ENCODE measurements around the gene HIBADH.
"Not testable (repeated sequence)": the region's sequence is repeated elsewhere in the genome, so short reads cannot be mapped to it uniquely, and the experiment has no call there.

HIBADH gene

GRCh38 chr7:27514861-27515260 lies 147.8 kb downstream of the HIBADH start:
- no peak overlapping the region for H3K4me3 ChIP-seq (ENCODE audit: low read length)
- no peak for TF ChIP-seq CTCF (conservative IDR thresholded peaks at IDR 0.05; ENCODE audit: low read length)
- no peak for DNase-seq (ENCODE audit: low read depth)

- H3K4me3 ChIP-seq (ENCODE audit: low read length) = no peak overlapping the region
- DNase-seq (ENCODE audit: low read depth) = no peak
Observed at GRCh38 chr7:27513885-27514284, 148.8 kb downstream of the HIBADH start.

GRCh38 chr7:27511370-27511769 lies 151.3 kb downstream of the HIBADH start:
- not testable (repeated sequence) for DNase-seq (ENCODE audit: low read depth)

More at GRCh38 chr7:27513885-27514284, 148.8 kb downstream of the HIBADH start:
- no peak for TF ChIP-seq CTCF (conservative IDR thresholded peaks at IDR 0.05; ENCODE audit: low read length)

GRCh38 chr7:27510541-27510940 lies 152.1 kb downstream of the HIBADH start:
- no peak for TF ChIP-seq CTCF (conservative IDR thresholded peaks at IDR 0.05; ENCODE audit: low read length)
- H3K4me3 ChIP-seq (ENCODE audit: low read length) = no peak overlapping the region
- no peak for DNase-seq (ENCODE audit: low read depth)

More at GRCh38 chr7:27511370-27511769, 151.3 kb downstream of the HIBADH start:
- not testable (repeated sequence) for H3K4me3 ChIP-seq (ENCODE audit: low read length)

GRCh38 chr7:27501879-27502278 lies 160.8 kb downstream of the HIBADH start:
- H3K4me3 ChIP-seq (ENCODE audit: low read length); DNase-seq (ENCODE audit: low read depth): not testable (repeated sequence)

- no peak for TF ChIP-seq CTCF (conservative IDR thresholded peaks at IDR 0.05; ENCODE audit: low read length)
- DNase-seq (ENCODE audit: low read depth) = no peak
- no peak overlapping the region for H3K4me3 ChIP-seq (ENCODE audit: low read length)
Observed at GRCh38 chr7:27501001-27501400, 161.7 kb downstream of the HIBADH start.

- no peak overlapping the region for H3K4me3 ChIP-seq (ENCODE audit: low read length)
- no peak for TF ChIP-seq CTCF (conservative IDR thresholded peaks at IDR 0.05; ENCODE audit: low read length)
- no peak for DNase-seq (ENCODE audit: low read depth)
Observed at GRCh38 chr7:27492224-27492623, 170.5 kb downstream of the HIBADH start.

GRCh38 chr7:27491534-27491933 lies 171.1 kb downstream of the HIBADH start:
- TF ChIP-seq CTCF (conservative IDR thresholded peaks at IDR 0.05; ENCODE audit: low read length) = no peak
- no peak for DNase-seq (ENCODE audit: low read depth)
- H3K4me3 ChIP-seq (ENCODE audit: low read length) = no peak overlapping the region
